Common myeloid progenitor, CD34-positive (primary cell): ENCODE results near the gene NRG2.
A peak's percentile ranks its signal among the peaks of the same experiment; 100 is the strongest.

Source experiments
- CTCF ChIA-PET: fragments of 350-600 bp; sonication (Branson Sonifier 250); formaldehyde crosslinking; loops from one replicate; lab custom pipeline; 2021; ENCODE audit warnings: antibody characterized with exemption; lab: Charles Lee
- POLR2A ChIA-PET: fragments of 350-600 bp; sonication (Branson Sonifier 250); formaldehyde crosslinking; loops from one replicate; lab custom pipeline; 2021; ENCODE audit warnings: antibody characterized with exemption; lab: Charles Lee
- DNase-seq, 3 donors: peaks; one replicate each; pipeline versions ENCODE4 v3.0.0 to v3.0.0-alpha.2; 2013
- H3K27ac ChIP-seq, 2 experiments: 1 replicate in 1 of 2; 2 replicates in 1 of 2; pipeline ENCODE4 v1.7.0; 2013; ENCODE audit warnings: inconsistent platforms in 2 of 2, low read length in 2 of 2, mild to moderate bottlenecking in 2 of 2, low read depth in 1 of 2, moderate library complexity in 1 of 2; ENCODE audit not compliant: severe bottlenecking in 2 of 2, insufficient read depth in 1 of 2, poor library complexity in 1 of 2
- H3K27me3 ChIP-seq, 5 experiments: replicated peaks in 2 of 5; 1 replicate in 3 of 5; 2 replicates in 2 of 5; pipeline versions ENCODE4 v1.6.1 to v1.7.0; 2013; ENCODE audit warnings: low read length in 4 of 5, mild to moderate bottlenecking in 2 of 5, moderate library complexity in 2 of 5, inconsistent platforms in 1 of 5; ENCODE audit not compliant: insufficient read depth in 5 of 5, control insufficient read depth in 4 of 5
- H3K36me3 ChIP-seq, 4 experiments: 1 replicate in 2 of 4; 2 replicates in 2 of 4; pipeline versions ENCODE4 v1.6.1 to v1.7.0; 2013; ENCODE audit warnings: low read length in 3 of 4, control low read depth in 1 of 4, mild to moderate bottlenecking in 1 of 4; ENCODE audit not compliant: control insufficient read depth in 4 of 4, insufficient read depth in 4 of 4
- H3K4me1 ChIP-seq, 4 experiments: 1 replicate in 3 of 4; 2 replicates in 1 of 4; pipeline versions ENCODE4 v1.6.1 to v1.7.1; 2013; ENCODE audit warnings: low read length in 3 of 4, mild to moderate bottlenecking in 3 of 4, control low read depth in 1 of 4, inconsistent platforms in 1 of 4, moderate library complexity in 1 of 4; ENCODE audit not compliant: control insufficient read depth in 4 of 4, insufficient read depth in 4 of 4; ENCODE audit errors: control extremely low read depth in 1 of 4
- H3K4me3 ChIP-seq, 7 experiments: 1 replicate in 4 of 7; 2 replicates in 3 of 7; pipeline versions ENCODE4 v1.5.1 to v1.7.0; 2013; ENCODE audit warnings: mild to moderate bottlenecking in 7 of 7, low read length in 6 of 7, moderate library complexity in 6 of 7, inconsistent platforms in 2 of 7, low read depth in 2 of 7, control low read depth in 1 of 7; ENCODE audit not compliant: insufficient read depth in 4 of 7, control insufficient read depth in 1 of 7; ENCODE audit errors: extremely low read depth in 1 of 7
- H3K9me3 ChIP-seq, 5 experiments: 1 replicate in 4 of 5; 2 replicates in 1 of 5; pipeline versions ENCODE4 v1.6.1 to v1.7.1; 2013; ENCODE audit warnings: low read length in 4 of 5, mild to moderate bottlenecking in 2 of 5, inconsistent platforms in 1 of 5, low read depth in 1 of 5, moderate library complexity in 1 of 5; ENCODE audit not compliant: control insufficient read depth in 4 of 5, insufficient read depth in 2 of 5; ENCODE audit errors: control extremely low read depth in 1 of 5
- WGBS: methylation state at CpG from one replicate; pipeline ENCODE4 v1.1.5; 2013; ENCODE audit not compliant: insufficient coverage; 5-methylcytosine and 5-hydroxymethylcytosine counted together

The NRG2 gene

GRCh38 chr5:139850423-139851016 lies 192.6 kb downstream of the NRG2 start:
- H3K27ac ChIP-seq = no peak overlapping the region
- peaks cover 0 to 30% (median 17%) of the 10 kb centered on the region in 5 experiments for H3K27me3 ChIP-seq
- H3K9me3 ChIP-seq = no peaks in the 10 kb centered on the region
- POLR2A ChIA-PET = no interaction called here
- H3K4me1 ChIP-seq = peaks cover 0 to 12% (median 9%) of the 10 kb centered on the region in 4 experiments
- WGBS = 95% methylated on average over 3 of the region's 3 CpGs
- H3K36me3 ChIP-seq = no peaks in the 10 kb centered on the region
- CTCF ChIA-PET = interaction anchor here (0.8 to 3.6 kb wide), 9 partner anchors 10 to 119 kb away, joined by 3 to 15 read pairs (median 7); no protein-coding TSS in a partner anchor
- no peak for DNase-seq
- H3K4me3 ChIP-seq = no peak overlapping the region

GRCh38 chr5:139849942-139850341 lies 193.2 kb downstream of the NRG2 start:
- peaks cover 0 to 12% (median 9%) of the 10 kb centered on the region in 4 experiments for H3K4me1 ChIP-seq
- H3K27ac ChIP-seq = no peak overlapping the region
- DNase-seq = no peak
- H3K4me3 ChIP-seq = no peak overlapping the region
- H3K36me3 ChIP-seq = no peaks in the 10 kb centered on the region
- peaks cover 0 to 30% (median 20%) of the 10 kb centered on the region in 5 experiments for H3K27me3 ChIP-seq
- POLR2A ChIA-PET = no interaction called here
- CTCF ChIA-PET = interaction anchor here (0.8 to 3.6 kb wide), 8 partner anchors 11 to 119 kb away, joined by 3 to 15 read pairs (median 7); no protein-coding TSS in a partner anchor
- WGBS = 88% methylated on average over 2 of the region's 2 CpGs
- no peaks in the 10 kb centered on the region for H3K9me3 ChIP-seq

GRCh38 chr5:139849501-139849900 lies 193.6 kb downstream of the NRG2 start:
- peaks cover 0 to 33% (median 21%) of the 10 kb centered on the region in 5 experiments for H3K27me3 ChIP-seq
- ChIA-PET CTCF (interaction anchor here (0.8 to 3.6 kb wide), 8 partner anchors 11 to 120 kb away, joined by 3 to 15 read pairs (median 7); no protein-coding TSS in a partner anchor), POLR2A (no interaction called here)
- DNase-seq = no peak
- H3K27ac ChIP-seq = no peak overlapping the region
- no peaks in the 10 kb centered on the region for H3K9me3 ChIP-seq
- WGBS = 87% methylated on average over 7 of the region's 7 CpGs
- H3K4me1 ChIP-seq = peaks cover 0 to 12% (median 9%) of the 10 kb centered on the region in 4 experiments
- no peak overlapping the region for H3K4me3 ChIP-seq
- H3K36me3 ChIP-seq = no peaks in the 10 kb centered on the region

DNA sequence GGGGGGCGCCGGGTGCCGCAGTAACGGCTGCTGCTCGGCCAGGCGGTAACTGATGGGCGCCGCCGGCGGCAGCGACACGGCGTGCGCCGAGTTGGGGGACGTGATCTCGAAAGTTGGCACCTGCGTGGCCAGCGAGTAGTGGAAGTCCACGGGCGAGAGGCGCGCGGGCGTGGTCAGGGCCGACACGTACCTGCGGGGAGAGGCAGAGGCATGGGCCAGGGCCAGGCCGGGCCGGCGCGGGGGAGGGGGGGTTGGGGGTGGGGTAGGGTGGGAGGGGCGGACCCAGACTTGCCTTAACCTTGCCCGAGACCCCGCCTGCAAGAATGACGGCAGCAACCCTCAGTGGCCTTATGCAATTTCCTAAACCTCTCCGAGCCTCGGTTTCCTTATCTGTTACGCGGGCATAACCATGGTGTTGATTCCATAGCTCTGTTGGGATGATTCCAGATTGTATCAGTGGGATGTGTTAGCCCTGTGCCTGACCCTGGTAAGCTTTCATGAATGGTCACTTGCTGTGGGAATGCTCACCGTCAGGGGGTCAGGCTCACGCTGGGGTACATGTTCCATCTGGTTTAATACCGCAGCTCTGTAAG lies 194.5 kb downstream of the NRG2 start:
- 15% methylated on average over 17 of the region's 43 CpGs for WGBS
- peak; percentile 14 to 54 (median 50) for DNase-seq
- CTCF ChIA-PET = interaction anchor here (1.1 to 3.6 kb wide), 5 partner anchors 12 to 62 kb away, joined by 3 to 15 read pairs (median 9); no protein-coding TSS in a partner anchor
- no peaks in the 10 kb centered on the region for H3K36me3 ChIP-seq
- peaks cover 0 to 16% (median 9%) of the 10 kb centered on the region in 4 experiments for H3K4me1 ChIP-seq
- peak overlapping the region; percentile 28 to 80 (median 58) for H3K4me3 ChIP-seq
- POLR2A ChIA-PET = no interaction called here
- no peak overlapping the region for H3K27ac ChIP-seq
- H3K9me3 ChIP-seq = no peaks in the 10 kb centered on the region
- peaks cover 0 to 34% (median 21%) of the 10 kb centered on the region in 5 experiments for H3K27me3 ChIP-seq

DNA sequence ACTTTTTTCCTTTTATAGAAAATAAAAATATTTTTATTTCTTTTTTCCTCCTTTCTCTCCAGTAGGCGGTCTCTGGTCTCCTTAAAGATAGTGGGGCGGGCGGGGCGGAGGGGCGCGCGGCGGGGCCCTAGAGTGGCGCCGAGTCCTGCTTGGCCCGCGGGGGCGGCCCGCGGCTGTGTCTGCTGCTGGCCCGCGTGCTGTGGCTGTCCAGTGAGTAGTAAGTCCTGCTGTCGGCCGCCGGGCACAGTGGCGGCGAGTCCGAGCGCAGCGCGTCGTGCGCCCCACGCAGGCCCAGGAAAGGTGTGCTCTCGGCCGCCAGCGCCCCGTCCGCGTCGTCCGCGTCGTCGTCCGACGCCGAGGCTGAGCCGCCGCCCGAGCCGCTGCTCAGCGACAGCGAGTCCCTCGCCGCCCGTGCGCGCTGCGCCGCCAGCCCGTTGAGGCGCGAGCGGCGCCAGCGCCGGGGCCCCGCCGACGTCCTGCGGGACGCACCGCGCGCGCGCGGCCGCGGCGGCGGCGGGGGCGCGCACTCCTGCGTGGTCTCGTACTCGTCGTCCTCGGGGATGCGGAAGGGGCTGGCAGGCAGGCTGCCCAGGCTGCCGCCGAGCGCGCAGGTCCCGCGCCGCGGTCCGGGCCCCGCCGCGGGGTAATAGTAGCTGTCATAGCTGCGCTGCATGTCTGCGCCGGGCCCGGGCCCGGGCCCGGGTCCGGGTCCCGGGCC lies 195.2 kb downstream of the NRG2 start:
- Histone ChIP-seq H3K4me3 (peak overlapping the region; percentile 28 to 80 (median 58)), H3K36me3 (no peaks in the 10 kb centered on the region), H3K27me3 (peaks cover 0 to 34% (median 21%) of the 10 kb centered on the region in 5 experiments), H3K9me3 (no peaks in the 10 kb centered on the region), H3K4me1 (peaks cover 0 to 16% (median 9%) of the 10 kb centered on the region in 4 experiments), H3K27ac (no peak overlapping the region)
- ChIA-PET CTCF (interaction anchor here (1.2 to 3.6 kb wide), 7 partner anchors 9 to 214 kb away, joined by 3 to 21 read pairs (median 9); no protein-coding TSS in a partner anchor), POLR2A (no interaction called here)
- under 1% methylated on average over 96 of the region's 107 CpGs for WGBS
- DNase-seq = peak; percentile 51 to 87 (median 83)

DNA sequence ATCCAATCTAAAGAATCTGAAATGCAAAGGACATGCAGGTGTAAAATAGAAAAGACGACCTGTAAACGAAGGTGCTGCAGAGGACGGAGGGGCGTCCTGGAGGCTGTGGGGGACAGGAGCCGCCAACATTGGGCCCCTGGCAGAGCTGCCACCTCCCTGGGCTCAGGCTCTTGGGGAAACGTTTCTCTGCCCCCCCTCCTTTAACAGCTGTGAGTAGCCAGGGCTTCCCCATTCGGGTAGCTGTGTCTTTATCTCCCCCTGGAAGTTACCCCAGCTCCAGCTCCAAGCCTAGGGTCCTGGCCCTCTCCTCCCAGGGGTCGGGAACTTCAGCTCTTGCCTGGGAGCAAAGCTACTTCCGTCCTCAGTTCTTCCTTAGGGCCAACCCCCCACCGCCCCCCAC lies 196.0 kb downstream of the NRG2 start:
- Histone ChIP-seq H3K27ac (no peak overlapping the region), H3K9me3 (no peaks in the 10 kb centered on the region), H3K4me3 (peak overlapping the region in 2 of 7 experiments; percentile 39 to 45), H3K4me1 (peaks cover 0 to 16% (median 9%) of the 10 kb centered on the region in 4 experiments), H3K27me3 (peaks cover 0 to 42% (median 21%) of the 10 kb centered on the region in 5 experiments), H3K36me3 (no peaks in the 10 kb centered on the region)
- ChIA-PET CTCF (interaction anchor here (1.2 to 4.0 kb wide), 6 partner anchors 8 to 213 kb away, joined by 3 to 21 read pairs (median 4); no protein-coding TSS in a partner anchor), POLR2A (no interaction called here)
- DNase-seq = peak in 2 of 3 donors; percentile 39 to 61
- WGBS = 44% methylated on average over 7 of the region's 10 CpGs
